ENCODE results near the gene RALGAPA2.

The RALGAPA2 gene

GRCh38 chr20:20721489-20721888, 9.0 kb upstream of the RALGAPA2 start:
- no peak for DNase-seq (ENCODE audit: low spot score)

DNA sequence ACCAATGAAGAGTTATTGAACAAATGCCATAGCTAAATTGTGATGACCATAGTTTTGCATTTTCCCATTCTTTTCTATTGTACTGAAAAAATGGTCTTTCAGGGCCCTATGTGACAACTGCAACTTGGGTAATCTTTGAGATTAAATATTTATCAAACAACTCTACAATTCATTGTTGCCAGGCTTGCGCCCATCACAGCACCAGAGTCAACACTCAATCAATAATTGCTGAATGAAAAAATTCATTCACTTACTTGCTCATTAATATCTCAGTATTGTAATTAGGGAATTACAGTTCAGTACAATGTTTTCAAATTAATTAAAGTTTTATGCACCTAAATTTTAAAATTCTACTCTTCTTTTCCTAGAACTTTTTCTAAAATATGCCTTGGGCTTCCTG, 7.7 kb upstream of the RALGAPA2 start:
- DNase-seq (ENCODE audit: low spot score) = no peak

GRCh38 chr20:20719411-20719810, 7.0 kb upstream of the RALGAPA2 start:
- DNase-seq (ENCODE audit: low spot score) = no peak

DNA sequence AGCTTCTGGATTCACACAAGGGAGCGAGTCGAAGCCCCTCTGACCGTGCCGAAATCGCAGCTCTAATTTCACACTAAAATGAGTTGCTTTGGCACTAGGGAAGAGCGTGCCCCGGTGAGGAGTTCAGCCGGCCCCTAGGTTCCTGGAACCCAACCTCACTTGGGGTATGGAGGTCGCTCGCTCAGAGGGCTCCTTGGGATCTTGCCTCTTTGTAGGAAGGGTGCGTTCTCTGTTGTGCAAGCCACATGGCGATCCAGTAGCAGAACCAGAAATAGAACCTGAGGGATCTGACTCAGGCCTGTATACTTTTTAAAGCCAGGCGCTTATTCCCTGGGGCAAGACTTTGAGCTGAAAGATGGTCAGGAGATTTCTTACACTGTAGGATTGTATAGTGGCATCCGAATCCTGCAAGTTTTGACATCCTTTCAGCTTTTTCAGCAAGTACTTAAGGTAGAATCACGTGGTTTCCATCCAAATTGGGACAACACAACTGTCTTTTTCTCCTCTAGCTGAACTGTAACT, 861 bp upstream of the RALGAPA2 start:
- no peak for DNase-seq (ENCODE audit: low spot score)

GRCh38 chr20:20712004-20712473, 405 bp downstream of the RALGAPA2 start:
- DNase-seq (ENCODE audit: low spot score) = no peak

DNA sequence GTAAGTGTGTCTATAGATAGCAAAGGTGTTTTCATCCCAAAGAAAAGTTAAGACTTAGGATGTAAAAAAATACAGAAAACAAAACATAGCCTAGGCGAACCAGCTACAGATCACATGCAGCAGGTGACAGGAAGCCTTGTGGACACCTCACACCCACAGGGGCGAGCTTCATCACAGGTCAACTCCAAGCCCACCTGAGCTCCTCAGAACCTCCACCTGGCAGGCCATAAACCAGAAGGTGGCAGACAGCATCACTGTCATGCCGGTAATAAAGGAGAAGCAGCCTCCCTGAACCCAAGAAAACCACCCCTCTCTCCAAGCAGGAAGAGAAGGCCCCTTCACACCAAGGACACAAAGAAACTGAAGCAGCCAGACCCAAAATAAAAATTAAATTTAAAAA, 1.0 kb downstream of the RALGAPA2 start:
- DNase-seq (ENCODE audit: low spot score) = no peak

DNA sequence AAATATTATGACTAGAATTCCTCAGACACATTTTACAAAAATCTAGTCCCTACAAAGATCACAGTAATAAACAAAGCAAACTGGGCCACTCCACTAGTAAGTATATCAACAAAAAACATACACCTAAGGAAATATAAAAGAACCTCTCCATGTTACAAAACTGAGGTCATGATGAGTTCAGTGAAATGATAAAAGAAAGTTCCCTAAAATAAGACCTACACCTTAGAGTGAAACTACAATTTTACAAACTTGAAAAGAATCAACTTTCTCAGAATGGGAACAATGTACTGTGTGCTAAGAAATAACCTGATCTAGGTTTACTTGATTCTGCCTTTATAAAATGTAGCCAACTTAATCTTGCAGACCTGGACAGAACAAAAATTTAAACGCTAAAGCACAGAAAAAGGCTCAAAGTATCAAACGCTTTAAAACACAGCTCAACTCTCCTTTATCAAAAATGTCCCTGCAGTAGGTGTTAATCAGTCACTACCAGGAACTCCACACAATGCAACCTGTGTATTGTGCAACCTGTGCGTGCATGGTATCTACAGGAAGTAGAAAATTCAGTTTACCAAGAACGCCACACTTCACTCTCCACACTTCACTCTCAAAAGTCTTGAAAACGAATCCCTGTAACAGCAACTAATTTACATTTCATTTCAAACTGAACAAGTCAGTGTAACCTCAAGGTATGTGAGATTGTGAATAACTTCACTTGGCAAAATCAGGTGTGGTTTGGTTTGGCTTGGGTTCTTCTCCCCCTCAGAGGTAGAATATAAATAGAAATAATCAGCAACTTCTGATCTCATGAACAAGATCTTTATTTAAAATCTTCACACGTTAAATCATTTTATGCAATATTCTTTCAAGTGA, 1.8 kb downstream of the RALGAPA2 start:
- no peak for DNase-seq (ENCODE audit: low spot score)

GRCh38 chr20:20709887-20710286, 2.6 kb downstream of the RALGAPA2 start:
- DNase-seq (ENCODE audit: low spot score) = no peak

DNA sequence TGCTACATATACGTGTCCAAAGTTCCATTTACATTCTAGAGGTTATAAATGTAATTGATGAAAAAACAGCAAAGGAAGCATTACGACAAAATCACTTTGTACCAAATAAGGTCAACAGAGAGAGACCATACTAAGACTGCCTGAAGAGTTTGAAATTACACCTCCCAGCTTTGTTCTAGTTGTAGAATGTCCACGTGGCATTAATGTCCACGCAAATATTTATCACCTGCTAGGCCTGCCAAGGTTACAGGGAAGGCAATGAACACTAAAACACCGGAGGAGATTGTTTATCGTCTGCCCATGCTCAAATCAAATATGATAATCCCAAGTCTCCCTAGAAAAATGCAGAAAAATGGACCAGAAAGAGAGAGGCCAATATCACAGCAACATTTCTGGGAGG, 6.2 kb downstream of the RALGAPA2 start:
- no peak for DNase-seq (ENCODE audit: low spot score)

- DNase-seq (ENCODE audit: low spot score) = no peak
These were observed 9.9 kb downstream of the RALGAPA2 start for GRCh38 chr20:20702330-20703245.

DNA sequence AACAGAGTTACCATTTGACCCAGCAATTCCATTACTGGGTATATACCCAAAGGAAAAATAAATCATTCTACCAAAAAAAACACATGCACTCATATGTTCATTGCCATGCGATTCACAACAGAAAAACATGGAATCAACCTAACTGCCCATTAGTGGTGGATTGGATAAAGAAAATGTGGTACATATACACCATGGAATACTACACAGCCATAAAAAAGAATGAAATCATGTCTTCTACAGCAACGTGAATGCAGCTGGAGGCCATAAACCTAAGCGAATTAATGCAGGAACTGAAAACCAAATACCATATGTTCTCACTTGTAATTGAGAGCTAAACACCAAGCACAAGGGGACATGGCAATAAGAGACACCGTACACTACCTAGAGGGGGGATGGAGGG, 12.5 kb downstream of the RALGAPA2 start:
- DNase-seq (ENCODE audit: low spot score) = no peak

GRCh38 chr20:20699144-20699543, 13.3 kb downstream of the RALGAPA2 start:
- DNase-seq (ENCODE audit: low spot score) = no peak

GRCh38 chr20:20697325-20697845, 15.1 kb downstream of the RALGAPA2 start:
- no peak for DNase-seq (ENCODE audit: low spot score)

DNA sequence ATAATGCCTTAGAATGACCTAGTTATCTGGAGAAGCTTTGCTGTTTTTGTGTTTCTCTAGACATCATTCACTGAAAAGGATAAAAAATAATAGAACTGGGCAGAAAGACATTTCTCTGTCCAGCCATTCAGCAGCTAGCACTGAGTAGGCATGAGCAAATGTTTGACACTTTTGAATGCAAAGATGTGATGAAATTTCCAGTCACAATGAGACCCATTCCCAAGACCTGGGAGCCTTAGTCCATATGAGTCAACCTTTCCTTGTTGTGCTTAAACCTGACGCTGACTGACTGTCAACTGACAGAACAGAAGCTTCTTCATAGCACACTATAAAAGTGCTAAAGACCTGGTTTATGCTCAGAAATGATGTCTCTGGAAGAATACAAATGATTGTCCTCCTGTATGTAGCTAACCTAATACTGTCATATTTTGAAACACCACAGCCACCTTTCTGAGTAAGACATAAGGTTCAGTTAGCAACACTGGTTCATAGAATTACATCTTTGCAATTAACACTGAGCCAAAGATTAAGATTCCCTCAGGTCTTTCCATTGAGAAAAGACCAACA, 17.1 kb downstream of the RALGAPA2 start:
- no peak for DNase-seq (ENCODE audit: low spot score)

DNA sequence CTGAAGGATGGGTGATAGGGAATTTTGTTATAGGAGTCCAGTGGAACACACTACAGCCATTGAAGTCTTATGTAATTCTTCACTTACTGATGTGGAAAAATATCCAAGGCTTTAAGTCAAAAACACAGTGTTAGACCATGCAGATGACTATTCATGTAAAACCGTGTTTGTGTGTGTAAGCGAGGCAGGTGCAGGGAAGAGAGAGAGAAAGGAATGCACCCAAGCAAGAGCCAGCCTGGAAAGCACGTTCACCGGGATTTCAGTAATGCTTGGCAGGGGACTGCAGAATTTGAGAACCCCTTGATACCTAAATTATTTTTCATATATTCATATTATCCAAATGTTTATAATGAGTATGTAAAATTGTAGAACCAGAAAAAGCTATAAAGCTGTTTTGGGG, 17.9 kb downstream of the RALGAPA2 start:
- no peak for DNase-seq (ENCODE audit: low spot score)

DNA sequence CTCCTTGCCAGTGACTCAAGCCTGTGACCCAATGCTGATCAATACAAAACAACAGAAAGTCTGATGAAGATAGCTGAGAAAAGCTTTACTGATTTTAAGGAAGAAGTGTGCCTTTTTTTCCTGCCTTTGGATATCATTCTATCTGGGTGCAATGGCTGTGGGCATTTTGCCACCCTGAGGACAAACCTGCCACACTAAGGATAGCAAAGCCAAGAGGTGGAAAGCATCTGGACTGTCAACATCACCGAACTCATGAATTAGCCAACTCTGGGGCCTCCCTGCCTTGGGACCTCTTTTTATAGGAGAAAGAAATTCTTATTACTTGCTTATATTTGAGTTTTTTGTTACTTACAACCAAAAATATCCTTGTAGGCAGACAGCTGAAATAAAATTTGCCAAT, 19.9 kb downstream of the RALGAPA2 start:
- no peak for DNase-seq (ENCODE audit: low spot score)

DNA sequence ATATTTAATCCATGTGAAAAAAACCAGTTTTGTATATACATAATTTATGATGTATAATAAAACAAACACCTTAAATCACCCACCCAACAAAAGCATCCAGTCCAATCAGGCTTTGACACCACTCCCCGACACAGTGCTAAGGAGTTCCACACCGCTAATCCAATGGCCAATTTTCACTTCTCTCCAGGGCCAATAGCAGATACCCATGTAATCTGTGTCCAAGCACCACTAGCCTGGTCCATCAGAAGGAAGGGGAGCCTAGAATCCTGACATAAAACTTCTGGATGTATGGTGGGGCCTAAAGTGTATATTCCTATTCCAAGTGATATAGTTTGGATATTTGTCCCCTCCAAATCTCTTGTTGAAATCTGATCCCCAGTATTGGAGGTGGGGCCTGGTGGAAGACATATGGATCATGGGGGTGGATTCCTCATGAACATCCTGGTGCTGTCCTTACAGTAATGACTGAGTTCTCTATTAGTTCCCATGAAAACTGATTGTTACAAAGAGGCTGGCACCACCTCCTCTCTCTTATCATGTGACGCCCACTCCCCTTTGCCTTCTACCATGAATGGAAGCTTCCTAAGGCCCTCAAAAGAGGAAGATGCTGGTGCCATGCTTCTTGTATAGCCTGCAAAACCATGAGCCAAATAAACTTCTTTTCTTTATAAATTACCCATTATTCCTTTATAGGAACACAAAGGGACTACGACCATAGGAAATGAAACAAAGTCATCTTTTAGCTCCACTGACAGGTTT, 20.8 kb downstream of the RALGAPA2 start:
- DNase-seq (ENCODE audit: low spot score) = no peak

DNA sequence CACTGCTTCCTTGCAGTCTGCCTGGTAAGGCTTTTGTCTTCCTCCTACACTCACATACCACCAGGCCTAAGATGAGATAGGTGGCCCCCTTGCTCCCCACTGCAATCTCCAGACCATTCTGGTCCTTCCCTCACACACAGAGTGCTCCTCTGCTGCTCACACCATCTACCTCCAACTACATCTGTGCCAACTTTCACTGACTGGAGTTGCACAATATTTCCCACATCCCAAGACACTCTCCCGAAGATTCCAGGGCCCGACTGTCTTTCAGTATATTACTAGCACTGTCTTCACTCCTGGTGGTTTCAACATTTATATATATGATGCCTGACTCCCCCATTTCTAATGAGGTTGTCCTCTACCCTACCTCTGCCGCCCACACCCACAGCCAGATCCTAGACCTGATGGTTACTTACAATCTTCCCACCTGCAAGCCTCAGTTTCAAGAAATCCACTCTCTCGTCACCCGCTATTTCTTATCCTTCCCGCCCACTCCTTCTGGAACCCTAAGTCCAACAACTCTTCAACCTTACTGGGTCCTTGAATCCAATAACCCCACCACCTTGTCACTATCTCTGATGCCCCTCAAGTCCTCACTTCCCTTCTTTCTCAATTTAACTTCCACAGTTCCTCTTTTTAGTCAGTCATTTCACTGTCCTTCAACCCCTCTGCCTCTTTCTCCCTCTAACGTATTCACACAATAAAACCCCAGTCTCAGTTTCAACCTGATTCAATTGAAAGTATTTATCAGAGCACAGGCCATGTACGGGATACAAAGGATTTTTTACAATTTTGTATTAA, 21.6 kb downstream of the RALGAPA2 start:
- no peak for DNase-seq (ENCODE audit: low spot score)

- DNase-seq (ENCODE audit: low spot score) = no peak
These were observed 25.1 kb downstream of the RALGAPA2 start for GRCh38 chr20:20687319-20687718.

GRCh38 chr20:20685635-20686034, 26.8 kb downstream of the RALGAPA2 start:
- DNase-seq (ENCODE audit: low spot score) = no peak
